NT2/D1 (cell line): Measurements from ENCODE around the gene TFIP11.

Experiments
- DNase-seq: peaks from one replicate; pipeline ENCODE4 v3.0.0-alpha.2; 2011; ENCODE audit warnings: low read depth, low spot score
- H3K27me3 ChIP-seq: 2 replicates; pipeline ENCODE4 v1.6.0; 2011; ENCODE audit warnings: mild to moderate bottlenecking; ENCODE audit not compliant: insufficient read length, insufficient read depth
- H3K36me3 ChIP-seq: 2 replicates; pipeline ENCODE4 v1.6.1; 2011; ENCODE audit warnings: mild to moderate bottlenecking, low read length, mixed read lengths; ENCODE audit not compliant: insufficient read depth, insufficient read length
- H3K4me1 ChIP-seq: 2 replicates; pipeline ENCODE4 v1.5.1; 2011; ENCODE audit not compliant: insufficient read depth, insufficient read length
- H3K4me3 ChIP-seq: 2 replicates; pipeline ENCODE4 v1.5.1; 2011; ENCODE audit warnings: low read depth; ENCODE audit not compliant: insufficient read length
- H3K9ac ChIP-seq: 2 replicates; pipeline ENCODE4 v1.6.0; 2011; ENCODE audit warnings: low read depth; ENCODE audit not compliant: insufficient read length
- H3K9me3 ChIP-seq: 2 replicates; pipeline ENCODE4 v1.5.1; 2011; ENCODE audit warnings: mild to moderate bottlenecking, low read length; ENCODE audit not compliant: insufficient read depth
- SUZ12 ChIP-seq: IDR thresholded peaks from 2 replicates; pipeline ENCODE4 v1.6.1; 2011; ENCODE audit not compliant: insufficient read length, insufficient read depth; ENCODE audit errors: extremely low read depth
- YY1 ChIP-seq: IDR thresholded peaks from 2 replicates; pipeline ENCODE4 v1.6.1; 2011; ENCODE audit not compliant: insufficient read length, insufficient read depth
- ZNF274 ChIP-seq: IDR thresholded peaks from 2 replicates; pipeline ENCODE4 v1.6.1; 2011; ENCODE audit warnings: mild to moderate bottlenecking, low read depth, low read length

TFIP11 gene

GRCh38 chr22:26527574-26528465, 15.5 kb upstream of the TFIP11 start:
- no peaks in the 10 kb centered on the region for H3K9me3 ChIP-seq
- H3K27me3 ChIP-seq, result no peaks in the 10 kb centered on the region
- H3K36me3 ChIP-seq, result peaks cover 53% of the 10 kb centered on the region
- no peak for DNase-seq
- H3K9ac ChIP-seq, result no peak overlapping the region
- no peak overlapping the region for H3K4me3 ChIP-seq
- TF ChIP-seq ZNF274, result no peak
- no peak for TF ChIP-seq YY1
- TF ChIP-seq SUZ12, result no peak
- H3K4me1 ChIP-seq, result no peaks in the 10 kb centered on the region

GRCh38 chr22:26527167-26527566, 14.9 kb upstream of the TFIP11 start:
- TF ChIP-seq SUZ12 (no peak), ZNF274 (no peak), YY1 (no peak)
- H3K9ac ChIP-seq, result no peak overlapping the region
- H3K27me3 ChIP-seq, result no peaks in the 10 kb centered on the region
- no peak overlapping the region for H3K4me3 ChIP-seq
- no peaks in the 10 kb centered on the region for H3K4me1 ChIP-seq
- no peaks in the 10 kb centered on the region for H3K9me3 ChIP-seq
- DNase-seq, result no peak
- H3K36me3 ChIP-seq, result peaks cover 53% of the 10 kb centered on the region

DNA sequence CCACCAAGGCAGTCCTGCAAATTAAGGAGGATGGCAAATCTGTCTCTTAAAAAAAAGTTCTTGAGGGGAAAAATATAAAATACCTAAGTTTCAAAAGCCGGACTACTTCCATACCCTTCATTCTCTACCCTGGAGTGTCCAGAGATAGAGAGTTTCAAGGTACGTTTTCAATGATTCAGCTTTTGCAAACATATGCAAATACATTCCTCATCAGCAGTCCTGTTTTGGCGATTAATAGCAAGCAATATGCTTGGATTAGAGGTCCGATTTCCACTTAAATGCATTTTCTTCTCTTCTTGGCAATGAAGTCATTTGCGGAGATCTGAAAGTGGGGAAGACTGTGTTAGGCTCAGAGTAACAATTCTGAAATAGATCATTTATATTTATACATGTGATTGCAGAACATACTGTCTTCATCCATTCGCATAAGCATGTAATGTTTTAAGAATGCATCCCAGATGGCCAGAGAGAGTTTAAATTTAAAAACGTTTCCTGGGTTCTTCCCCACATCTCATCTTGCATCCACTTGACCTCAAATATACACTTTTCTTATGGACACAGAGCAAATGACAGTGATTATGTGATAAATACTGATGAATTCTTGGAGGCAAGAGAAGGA, 13.8 kb upstream of the TFIP11 start:
- DNase-seq, result no peak
- H3K4me1 ChIP-seq, result no peaks in the 10 kb centered on the region
- H3K4me3 ChIP-seq, result no peak overlapping the region
- H3K9ac ChIP-seq, result no peak overlapping the region
- H3K36me3 ChIP-seq, result peaks cover 47% of the 10 kb centered on the region
- H3K9me3 ChIP-seq, result no peaks in the 10 kb centered on the region
- TF ChIP-seq ZNF274 (no peak), SUZ12 (no peak), YY1 (no peak)
- H3K27me3 ChIP-seq, result no peaks in the 10 kb centered on the region

DNA sequence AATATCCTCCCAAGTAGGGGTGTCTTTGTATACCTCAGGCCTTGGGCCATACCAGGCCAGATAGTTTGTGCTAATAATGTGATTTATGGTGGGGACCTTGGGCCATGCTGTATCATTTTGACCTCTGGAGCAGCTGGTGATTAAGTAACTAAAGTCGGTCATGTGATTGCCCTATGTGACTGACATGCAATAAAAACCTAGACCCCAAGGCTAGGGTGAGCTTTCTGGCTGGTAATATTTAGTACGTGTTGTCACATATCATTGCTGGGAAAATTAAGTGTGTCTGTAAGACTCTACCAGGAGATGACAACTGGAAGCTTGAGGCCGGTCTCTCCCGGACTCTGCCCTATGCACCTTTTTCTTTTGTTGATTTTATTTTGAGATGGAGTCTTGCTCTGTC, 12.6 kb upstream of the TFIP11 start:
- H3K9me3 ChIP-seq, result no peaks in the 10 kb centered on the region
- DNase-seq, result no peak
- H3K4me1 ChIP-seq, result no peaks in the 10 kb centered on the region
- TF ChIP-seq YY1 (no peak), SUZ12 (no peak), ZNF274 (no peak)
- no peak overlapping the region for H3K9ac ChIP-seq
- H3K27me3 ChIP-seq, result no peaks in the 10 kb centered on the region
- no peak overlapping the region for H3K4me3 ChIP-seq
- peaks cover 44% of the 10 kb centered on the region for H3K36me3 ChIP-seq

DNA sequence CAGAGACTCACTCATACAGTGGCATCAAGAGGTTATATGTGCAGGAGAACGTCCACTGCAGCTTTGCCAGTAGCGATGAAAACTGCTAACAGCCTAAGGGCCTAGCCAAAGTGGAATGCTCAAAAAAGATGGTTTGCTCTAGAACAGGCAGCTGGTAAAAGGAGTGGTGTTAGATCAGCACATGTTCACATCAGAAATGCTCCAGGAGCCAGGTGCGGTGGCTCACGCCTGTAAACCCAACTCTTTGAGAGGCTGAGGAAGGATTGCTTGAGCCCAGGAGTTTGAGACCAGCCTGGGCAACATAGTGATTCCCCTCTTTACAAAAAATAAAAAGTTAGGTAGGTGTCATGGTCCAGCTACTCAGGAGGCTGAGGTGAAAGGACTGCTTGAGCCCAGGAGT, 10.3 kb upstream of the TFIP11 start:
- Histone ChIP-seq H3K9ac (no peak overlapping the region), H3K9me3 (no peaks in the 10 kb centered on the region), H3K4me1 (no peaks in the 10 kb centered on the region), H3K36me3 (peaks cover 25% of the 10 kb centered on the region), H3K27me3 (no peaks in the 10 kb centered on the region), H3K4me3 (no peak overlapping the region)
- DNase-seq, result no peak
- TF ChIP-seq SUZ12 (no peak), YY1 (no peak), ZNF274 (no peak)

- peaks cover 19% of the 10 kb centered on the region for H3K36me3 ChIP-seq
- no peaks in the 10 kb centered on the region for H3K27me3 ChIP-seq
- DNase-seq, result no peak
- H3K4me1 ChIP-seq, result no peaks in the 10 kb centered on the region
- TF ChIP-seq YY1, result no peak
- no peak for TF ChIP-seq SUZ12
- no peak for TF ChIP-seq ZNF274
- H3K9ac ChIP-seq, result no peak overlapping the region
- no peak overlapping the region for H3K4me3 ChIP-seq
- no peaks in the 10 kb centered on the region for H3K9me3 ChIP-seq
Measured at GRCh38 chr22:26522012-26522411, 9.7 kb upstream of the TFIP11 start.

- no peak for TF ChIP-seq SUZ12
- TF ChIP-seq ZNF274, result no peak
- TF ChIP-seq YY1, result no peak
- no peak overlapping the region for H3K9ac ChIP-seq
- H3K36me3 ChIP-seq, result no peaks in the 10 kb centered on the region
- H3K4me3 ChIP-seq, result no peak overlapping the region
- no peaks in the 10 kb centered on the region for H3K9me3 ChIP-seq
- DNase-seq, result no peak
- no peaks in the 10 kb centered on the region for H3K27me3 ChIP-seq
- H3K4me1 ChIP-seq, result peaks cover 2% of the 10 kb centered on the region
Measured at GRCh38 chr22:26517429-26517828, 5.2 kb upstream of the TFIP11 start.
